ENCODE measurements around the gene CKMT2. TPM values are rescaled to one million over a fixed set of nuclear protein-coding genes. Genes with fewer than 3 reads are reported as not detected.

Gene CKMT2
- total RNA-seq, 1 donor from 2014 or later: 3.0 TPM

GRCh38 chr5:81202655-81203054, 30.5 kb upstream of the CKMT2 start:
- H3K9me3 ChIP-seq: no peaks in the 10 kb centered on the region
- H3K4me1 ChIP-seq: no peaks in the 10 kb centered on the region
- DNase-seq: no peak
- H3K27me3 ChIP-seq: no peaks in the 10 kb centered on the region
- no peak overlapping the region for H3K4me3 ChIP-seq
- intact Hi-C loops (cut with DNase I): no loop called here
- no peak for ATAC-seq
- no peak overlapping the region for H3K27ac ChIP-seq
- no peaks in the 10 kb centered on the region for H3K36me3 ChIP-seq
- TF ChIP-seq CTCF (IDR thresholded peaks at IDR 0.05): no peak

GRCh38 chr5:81203729-81204128, 29.4 kb upstream of the CKMT2 start:
- H3K4me3 ChIP-seq: no peak overlapping the region
- no peak for TF ChIP-seq CTCF (IDR thresholded peaks at IDR 0.05)
- H3K4me1 ChIP-seq: no peaks in the 10 kb centered on the region
- H3K36me3 ChIP-seq: no peaks in the 10 kb centered on the region
- no peaks in the 10 kb centered on the region for H3K9me3 ChIP-seq
- H3K27ac ChIP-seq: no peak overlapping the region
- ATAC-seq (no peak), DNase-seq (no peak)
- no peaks in the 10 kb centered on the region for H3K27me3 ChIP-seq
- intact Hi-C loops (cut with DNase I): no loop called here

GRCh38 chr5:81204205-81204604, 28.9 kb upstream of the CKMT2 start:
- intact Hi-C loops (cut with DNase I): no loop called here
- no peaks in the 10 kb centered on the region for H3K9me3 ChIP-seq
- ATAC-seq: no peak
- no peak for TF ChIP-seq CTCF (IDR thresholded peaks at IDR 0.05)
- no peaks in the 10 kb centered on the region for H3K4me1 ChIP-seq
- H3K27ac ChIP-seq: no peak overlapping the region
- no peaks in the 10 kb centered on the region for H3K36me3 ChIP-seq
- no peak overlapping the region for H3K4me3 ChIP-seq
- no peaks in the 10 kb centered on the region for H3K27me3 ChIP-seq
- DNase-seq: no peak

GRCh38 chr5:81205058-81205457, 28.1 kb upstream of the CKMT2 start:
- Histone ChIP-seq H3K9me3 (no peaks in the 10 kb centered on the region), H3K4me1 (no peaks in the 10 kb centered on the region), H3K27me3 (no peaks in the 10 kb centered on the region), H3K4me3 (no peak overlapping the region), H3K36me3 (no peaks in the 10 kb centered on the region), H3K27ac (no peak overlapping the region)
- no peak for TF ChIP-seq CTCF (IDR thresholded peaks at IDR 0.05)
- ATAC-seq (no peak), DNase-seq (no peak)
- intact Hi-C loops (cut with DNase I): no loop called here

GRCh38 chr5:81207009-81207408, 26.1 kb upstream of the CKMT2 start:
- intact Hi-C loops (cut with DNase I): no loop called here
- H3K4me1 ChIP-seq: no peaks in the 10 kb centered on the region
- H3K9me3 ChIP-seq: no peaks in the 10 kb centered on the region
- H3K27me3 ChIP-seq: no peaks in the 10 kb centered on the region
- H3K27ac ChIP-seq: no peak overlapping the region
- no peak for TF ChIP-seq CTCF (IDR thresholded peaks at IDR 0.05)
- no peak overlapping the region for H3K4me3 ChIP-seq
- ATAC-seq: no peak
- no peaks in the 10 kb centered on the region for H3K36me3 ChIP-seq
- DNase-seq: no peak

GRCh38 chr5:81208904-81209303, 24.2 kb upstream of the CKMT2 start:
- no peak for TF ChIP-seq CTCF (IDR thresholded peaks at IDR 0.05)
- H3K36me3 ChIP-seq: no peaks in the 10 kb centered on the region
- ATAC-seq: no peak
- H3K4me1 ChIP-seq: no peaks in the 10 kb centered on the region
- intact Hi-C loops (cut with DNase I): no loop called here
- no peaks in the 10 kb centered on the region for H3K27me3 ChIP-seq
- no peaks in the 10 kb centered on the region for H3K9me3 ChIP-seq
- H3K27ac ChIP-seq: no peak overlapping the region
- no peak overlapping the region for H3K4me3 ChIP-seq
- DNase-seq: no peak
